Measurements from ENCODE around the gene TGIF1.
A peak's percentile ranks its signal among the peaks of the same experiment; 100 is the strongest.

The TGIF1 gene

DNA sequence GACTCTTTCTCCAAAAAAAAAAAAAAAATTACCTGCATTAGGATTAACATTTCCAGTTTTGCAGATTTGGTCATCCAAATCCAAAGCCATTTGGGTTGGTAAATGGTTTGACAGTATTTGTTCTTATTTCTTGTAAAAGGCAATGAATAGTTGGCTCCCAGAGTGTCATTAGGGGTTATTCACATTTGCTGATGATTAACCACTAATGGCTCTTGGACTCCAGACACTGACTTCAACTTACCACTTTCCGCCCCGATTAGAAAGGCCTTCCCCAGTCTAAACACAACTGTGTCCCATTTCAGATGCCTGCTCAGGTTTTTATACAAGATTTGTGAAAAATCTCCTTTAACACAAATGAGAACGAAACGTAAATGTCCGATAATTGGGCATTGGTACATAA lies 9.6 kb upstream of the TGIF1 start:
- no peak overlapping the region for H3K4me2 ChIP-seq (ENCODE audit: low read length, poor library complexity, severe bottlenecking)
- no peak overlapping the region for H3K4ac ChIP-seq (ENCODE audit: low read depth in 1 of 2, low read length in 2 of 2)
- 97% methylated on average over 2 of the region's 5 CpGs for WGBS
- no peak overlapping the region for H3K9ac ChIP-seq (ENCODE audit: low read length)
- no peak overlapping the region for H2AK5ac ChIP-seq (ENCODE audit: low read length, severe bottlenecking)
- H2BK15ac ChIP-seq (ENCODE audit: low read depth, poor library complexity, severe bottlenecking) = no peak overlapping the region
- H3K9me3 ChIP-seq (ENCODE audit: control insufficient read depth, low read length) = no peaks in the 10 kb centered on the region
- no peak overlapping the region for H4K8ac ChIP-seq (ENCODE audit: low read length)
- no peak overlapping the region for H2BK12ac ChIP-seq (ENCODE audit: low read length in 2 of 2)
- no peak overlapping the region for H2BK5ac ChIP-seq (ENCODE audit: low read depth, low read length, poor library complexity, severe bottlenecking)
- no peak overlapping the region for H3K23ac ChIP-seq (ENCODE audit: low read length in 2 of 2)
- no peak overlapping the region for H2BK120ac ChIP-seq (ENCODE audit: low read depth, low read length)
- no peak overlapping the region for H3K18ac ChIP-seq (ENCODE audit: low read depth in 1 of 2, low read length in 2 of 2)
- no peak overlapping the region for H3K4me3 ChIP-seq (ENCODE audit: insufficient read depth in 1 of 2, low read depth in 1 of 2, low read length in 2 of 2)
- no peaks in the 10 kb centered on the region for H3K27me3 ChIP-seq (ENCODE audit: control insufficient read depth in 1 of 2, insufficient read depth in 1 of 2, low read length in 2 of 2)
- H4K91ac ChIP-seq (ENCODE audit: low read length) = no peak overlapping the region
- DNase-seq = no peak
- H2AFZ ChIP-seq (ENCODE audit: low read depth, low read length) = no peak overlapping the region
- no peak overlapping the region for H3K14ac ChIP-seq (ENCODE audit: low read length in 2 of 2)
- no peaks in the 10 kb centered on the region for H3K36me3 ChIP-seq (ENCODE audit: control insufficient read depth in 1 of 2, insufficient read depth in 2 of 2, low read depth in 1 of 2, low read length in 2 of 2)
- H3K79me1 ChIP-seq (replicated peaks; ENCODE audit: low read length, poor library complexity, severe bottlenecking) = no peaks in the 10 kb centered on the region
- H3K4me1 ChIP-seq (ENCODE audit: control insufficient read depth, insufficient read depth, low read depth, low read length) = peaks cover 3% of the 10 kb centered on the region
- H3K27ac ChIP-seq (ENCODE audit: low read length, poor library complexity, severe bottlenecking) = peak overlapping the region; percentile 20

- Histone ChIP-seq H2BK12ac (ENCODE audit: low read length in 2 of 2) (no peak overlapping the region), H2BK5ac (ENCODE audit: low read depth, low read length, poor library complexity, severe bottlenecking) (no peak overlapping the region), H3K27me3 (ENCODE audit: control insufficient read depth in 1 of 2, insufficient read depth in 1 of 2, low read length in 2 of 2) (no peaks in the 10 kb centered on the region), H3K4me2 (ENCODE audit: low read length, poor library complexity, severe bottlenecking) (no peak overlapping the region), H3K9ac (ENCODE audit: low read length) (no peak overlapping the region), H3K18ac (ENCODE audit: low read depth in 1 of 2, low read length in 2 of 2) (no peak overlapping the region), H4K91ac (ENCODE audit: low read length) (no peak overlapping the region), H3K14ac (ENCODE audit: low read length in 2 of 2) (no peak overlapping the region), H2AFZ (ENCODE audit: low read depth, low read length) (no peak overlapping the region), H2BK120ac (ENCODE audit: low read depth, low read length) (no peak overlapping the region), H3K27ac (ENCODE audit: low read length, poor library complexity, severe bottlenecking) (no peak overlapping the region), H3K4me1 (ENCODE audit: control insufficient read depth, insufficient read depth, low read depth, low read length) (peaks cover 3% of the 10 kb centered on the region), H3K36me3 (ENCODE audit: control insufficient read depth in 1 of 2, insufficient read depth in 2 of 2, low read depth in 1 of 2, low read length in 2 of 2) (no peaks in the 10 kb centered on the region), H2BK15ac (ENCODE audit: low read depth, poor library complexity, severe bottlenecking) (no peak overlapping the region), H3K4ac (ENCODE audit: low read depth in 1 of 2, low read length in 2 of 2) (no peak overlapping the region), H3K79me1 (replicated peaks; ENCODE audit: low read length, poor library complexity, severe bottlenecking) (peaks cover under 1% of the 10 kb centered on the region), H2AK5ac (ENCODE audit: low read length, severe bottlenecking) (no peak overlapping the region), H3K9me3 (ENCODE audit: control insufficient read depth, low read length) (no peaks in the 10 kb centered on the region), H4K8ac (ENCODE audit: low read length) (no peak overlapping the region), H3K4me3 (ENCODE audit: insufficient read depth in 1 of 2, low read depth in 1 of 2, low read length in 2 of 2) (no peak overlapping the region), H3K23ac (ENCODE audit: low read length in 2 of 2) (no peak overlapping the region)
- peak; percentile 47 for DNase-seq
- no CpG with 5 or more reads among the region's 2 CpGs for WGBS
Observed at GRCh38 chr18:3441290-3441689, 8.7 kb upstream of the TGIF1 start.

GRCh38 chr18:3442919-3443318 lies 7.1 kb upstream of the TGIF1 start:
- Histone ChIP-seq H3K79me1 (replicated peaks; ENCODE audit: low read length, poor library complexity, severe bottlenecking) (peaks cover 2% of the 10 kb centered on the region), H2BK15ac (ENCODE audit: low read depth, poor library complexity, severe bottlenecking) (no peak overlapping the region), H3K14ac (ENCODE audit: low read length in 2 of 2) (no peak overlapping the region), H3K36me3 (ENCODE audit: control insufficient read depth in 1 of 2, insufficient read depth in 2 of 2, low read depth in 1 of 2, low read length in 2 of 2) (no peaks in the 10 kb centered on the region), H3K9ac (ENCODE audit: low read length) (no peak overlapping the region), H4K8ac (ENCODE audit: low read length) (no peak overlapping the region), H2AFZ (ENCODE audit: low read depth, low read length) (no peak overlapping the region), H3K4ac (ENCODE audit: low read depth in 1 of 2, low read length in 2 of 2) (no peak overlapping the region), H3K9me3 (ENCODE audit: control insufficient read depth, low read length) (no peaks in the 10 kb centered on the region), H2BK12ac (ENCODE audit: low read length in 2 of 2) (no peak overlapping the region), H2AK5ac (ENCODE audit: low read length, severe bottlenecking) (no peak overlapping the region), H3K4me3 (ENCODE audit: insufficient read depth in 1 of 2, low read depth in 1 of 2, low read length in 2 of 2) (no peak overlapping the region), H3K4me2 (ENCODE audit: low read length, poor library complexity, severe bottlenecking) (no peak overlapping the region), H2BK5ac (ENCODE audit: low read depth, low read length, poor library complexity, severe bottlenecking) (no peak overlapping the region), H2BK120ac (ENCODE audit: low read depth, low read length) (no peak overlapping the region), H3K23ac (ENCODE audit: low read length in 2 of 2) (no peak overlapping the region), H4K91ac (ENCODE audit: low read length) (no peak overlapping the region), H3K27ac (ENCODE audit: low read length, poor library complexity, severe bottlenecking) (no peak overlapping the region), H3K18ac (ENCODE audit: low read depth in 1 of 2, low read length in 2 of 2) (no peak overlapping the region), H3K4me1 (ENCODE audit: control insufficient read depth, insufficient read depth, low read depth, low read length) (peaks cover 3% of the 10 kb centered on the region), H3K27me3 (ENCODE audit: control insufficient read depth in 1 of 2, insufficient read depth in 1 of 2, low read length in 2 of 2) (no peaks in the 10 kb centered on the region)
- DNase-seq = no peak
- 48% methylated on average over 2 of the region's 4 CpGs for WGBS

- no peak overlapping the region for H3K14ac ChIP-seq (ENCODE audit: low read length in 2 of 2)
- H2BK15ac ChIP-seq (ENCODE audit: low read depth, poor library complexity, severe bottlenecking) = no peak overlapping the region
- no peak overlapping the region for H2AFZ ChIP-seq (ENCODE audit: low read depth, low read length)
- no peak overlapping the region for H3K27ac ChIP-seq (ENCODE audit: low read length, poor library complexity, severe bottlenecking)
- no peak overlapping the region for H2BK5ac ChIP-seq (ENCODE audit: low read depth, low read length, poor library complexity, severe bottlenecking)
- peaks cover 2% of the 10 kb centered on the region for H3K79me1 ChIP-seq (replicated peaks; ENCODE audit: low read length, poor library complexity, severe bottlenecking)
- H3K9me3 ChIP-seq (ENCODE audit: control insufficient read depth, low read length) = no peaks in the 10 kb centered on the region
- no peak overlapping the region for H4K91ac ChIP-seq (ENCODE audit: low read length)
- no peak overlapping the region for H3K4me2 ChIP-seq (ENCODE audit: low read length, poor library complexity, severe bottlenecking)
- no peak overlapping the region for H3K4me3 ChIP-seq (ENCODE audit: insufficient read depth in 1 of 2, low read depth in 1 of 2, low read length in 2 of 2)
- H4K8ac ChIP-seq (ENCODE audit: low read length) = no peak overlapping the region
- 100% methylated on average over 1 of the region's 3 CpGs for whole genome bisulfite sequencing
- no peaks in the 10 kb centered on the region for H3K27me3 ChIP-seq (ENCODE audit: control insufficient read depth in 1 of 2, insufficient read depth in 1 of 2, low read length in 2 of 2)
- no peak for DNase-seq
- H3K36me3 ChIP-seq (ENCODE audit: control insufficient read depth in 1 of 2, insufficient read depth in 2 of 2, low read depth in 1 of 2, low read length in 2 of 2) = no peaks in the 10 kb centered on the region
- H3K4ac ChIP-seq (ENCODE audit: low read depth in 1 of 2, low read length in 2 of 2) = no peak overlapping the region
- H3K9ac ChIP-seq (ENCODE audit: low read length) = no peak overlapping the region
- H2BK12ac ChIP-seq (ENCODE audit: low read length in 2 of 2) = no peak overlapping the region
- H2BK120ac ChIP-seq (ENCODE audit: low read depth, low read length) = no peak overlapping the region
- peaks cover 3% of the 10 kb centered on the region for H3K4me1 ChIP-seq (ENCODE audit: control insufficient read depth, insufficient read depth, low read depth, low read length)
- no peak overlapping the region for H3K23ac ChIP-seq (ENCODE audit: low read length in 2 of 2)
- no peak overlapping the region for H3K18ac ChIP-seq (ENCODE audit: low read depth in 1 of 2, low read length in 2 of 2)
- no peak overlapping the region for H2AK5ac ChIP-seq (ENCODE audit: low read length, severe bottlenecking)
Observed at GRCh38 chr18:3444296-3444695, 5.7 kb upstream of the TGIF1 start.
